GM19043 (cell line): ENCODE measurements around the gene CRMP1.

Source experiments
- ATAC-seq: cut with Tn5 transposase; IDR thresholded peaks from one replicate; pipeline ENCODE4 v1.9.1; 2021; ENCODE audit warnings: low read depth; ENCODE audit not compliant: unreplicated experiment

CRMP1 gene

DNA sequence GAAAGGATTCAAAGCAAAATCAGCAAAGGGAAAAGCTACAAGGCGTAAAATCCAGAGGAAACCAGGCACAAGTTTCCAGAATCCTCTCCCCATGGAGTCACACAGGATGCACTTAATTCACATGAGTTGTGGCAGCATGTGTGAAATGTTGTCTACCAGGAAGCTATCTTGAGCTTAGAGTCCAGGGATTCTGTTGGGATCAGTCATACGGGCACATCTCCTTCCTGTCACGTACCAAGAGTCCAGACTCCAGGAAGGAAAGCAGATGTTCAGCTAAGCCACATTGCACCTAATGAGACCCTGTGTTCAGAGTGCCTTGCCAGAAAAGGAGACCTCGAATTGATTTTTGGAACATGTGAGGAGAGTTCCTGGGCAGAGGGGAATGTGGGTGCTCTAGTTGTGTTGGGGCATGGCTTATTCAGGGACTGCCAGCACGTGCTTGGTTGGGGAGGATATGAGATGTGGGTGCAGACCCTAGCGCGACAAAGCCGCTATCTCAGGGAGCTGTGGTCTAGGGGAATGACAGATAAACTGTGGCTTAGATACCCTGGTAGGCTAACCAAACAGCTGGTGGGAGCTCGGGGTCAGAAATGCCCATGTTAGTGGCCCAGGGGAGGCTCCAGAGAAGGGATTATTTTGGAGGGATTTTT, 111.9 kb downstream of the CRMP1 start:
- ATAC-seq, result no peak

DNA sequence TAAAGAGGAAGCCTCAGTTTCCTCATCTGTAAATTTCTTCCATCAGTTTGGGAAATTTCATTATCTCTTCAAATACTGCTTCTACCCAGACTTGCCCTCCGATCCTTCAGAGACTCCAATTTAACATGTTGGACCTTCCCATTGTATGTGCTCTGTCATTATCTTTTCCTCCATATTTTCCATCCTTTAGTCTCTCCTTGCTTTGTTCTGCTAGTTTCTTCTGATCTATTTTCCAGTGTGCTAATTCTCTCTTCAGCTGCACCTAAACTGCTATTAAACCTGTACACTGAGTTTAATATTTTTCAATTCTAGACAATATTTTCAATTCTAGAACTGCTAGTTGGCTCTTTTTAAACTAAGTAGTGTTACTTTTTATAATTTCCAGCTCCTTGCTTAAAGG, 116.4 kb downstream of the CRMP1 start:
- ATAC-seq, result no peak

DNA sequence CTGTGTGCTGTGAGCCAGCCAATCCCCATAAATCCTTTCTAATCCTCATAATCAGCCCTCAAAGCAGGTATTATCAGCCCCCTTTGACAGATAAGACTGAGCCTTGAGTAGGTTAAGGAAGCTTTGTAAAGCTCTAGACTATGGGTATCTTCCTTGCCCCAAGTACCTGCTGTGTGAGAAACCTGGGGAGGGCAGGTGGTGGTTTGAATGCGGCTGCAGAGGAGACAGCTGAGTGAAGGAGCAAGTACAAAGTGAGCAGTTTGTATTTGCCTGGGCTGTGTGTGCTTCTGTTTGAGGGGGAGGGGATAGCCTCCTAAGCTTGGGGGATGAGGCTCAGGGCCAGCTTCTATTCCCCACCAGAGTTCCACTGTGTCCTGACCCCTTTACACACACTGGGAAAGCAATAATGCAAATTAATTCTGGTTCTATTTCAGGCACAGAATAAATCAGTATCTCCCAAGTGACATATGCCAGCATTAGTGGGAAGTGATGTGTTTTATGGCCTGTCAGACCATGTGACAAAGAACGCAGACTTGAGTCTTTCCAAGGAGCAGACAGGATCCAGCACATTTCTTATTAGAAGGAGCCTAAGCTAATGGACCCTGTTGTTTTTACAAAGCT, 118.4 kb downstream of the CRMP1 start:
- ATAC-seq, result no peak

DNA sequence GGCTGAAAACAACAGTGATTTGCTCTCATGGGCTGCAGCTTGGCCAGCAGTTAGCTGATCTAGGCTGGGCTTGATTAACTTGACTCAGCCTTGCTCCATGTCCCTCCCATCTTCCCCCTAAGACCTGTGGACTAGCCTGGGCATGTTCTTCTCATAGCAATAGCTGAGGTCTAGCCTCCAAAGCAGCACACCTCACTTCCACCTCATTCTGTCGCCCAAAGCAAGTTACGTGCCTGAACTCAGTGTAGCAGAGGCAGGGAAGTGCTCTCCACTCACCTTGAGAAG, 119.7 kb downstream of the CRMP1 start:
- no peak for ATAC-seq

DNA sequence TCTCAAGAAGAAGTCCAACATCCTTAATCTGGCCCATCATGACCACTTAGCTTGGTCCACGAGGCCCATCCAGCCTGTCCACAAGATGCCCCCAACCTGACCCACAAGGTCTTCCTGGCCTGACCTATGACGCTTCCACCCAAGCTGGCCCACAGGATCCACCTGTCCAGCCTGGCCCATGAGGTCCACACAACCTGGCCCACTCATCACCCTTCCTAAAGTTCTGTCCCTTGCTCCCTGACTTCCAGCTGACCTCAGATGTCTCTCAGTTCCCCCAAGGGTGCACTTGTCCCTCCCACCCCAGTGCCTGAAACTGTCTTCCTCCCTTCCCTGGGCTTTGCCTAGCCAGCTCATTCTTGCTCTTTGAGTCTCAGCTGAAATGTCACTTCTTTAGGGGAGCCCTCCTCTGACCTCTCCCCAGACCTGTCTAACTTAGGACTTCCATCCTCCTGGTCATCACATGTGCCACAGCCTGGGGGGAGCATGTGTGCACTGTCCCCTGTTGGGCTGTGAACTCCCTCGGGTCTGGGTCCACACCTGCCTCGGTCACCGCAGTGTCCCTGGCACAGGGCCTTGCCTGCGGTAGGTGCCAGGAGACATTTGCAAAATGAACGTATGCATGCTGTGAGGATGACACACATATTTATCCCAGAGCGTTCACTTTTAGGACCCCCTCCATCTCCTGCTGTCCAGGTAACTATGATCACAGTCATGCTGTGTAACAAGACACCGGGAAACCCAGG, 120.2 kb downstream of the CRMP1 start:
- ATAC-seq, result no peak
